Mucosa of rectum (tissue), 2 donors: ENCODE data around the gene OR9A2.

Experiments used
- H3K27ac ChIP-seq, 2 donors: one replicate each; pipeline ENCODE4 v1.7.0; 2013; ENCODE audit warnings: inconsistent platforms in 2 of 2, low read depth in 2 of 2, low read length in 2 of 2
- H3K27me3 ChIP-seq, 2 donors: one replicate each; pipeline ENCODE4 v1.7.0; 2013; ENCODE audit warnings: low read length in 2 of 2; ENCODE audit not compliant: control insufficient read depth in 2 of 2, insufficient read depth in 2 of 2
- H3K36me3 ChIP-seq, 2 donors: one replicate each; pipeline ENCODE4 v1.7.0; 2013; ENCODE audit warnings: low read length in 2 of 2; ENCODE audit not compliant: control insufficient read depth in 2 of 2, insufficient read depth in 2 of 2
- H3K4me1 ChIP-seq, 2 donors: one replicate each; pipeline ENCODE4 v1.7.0; 2013; ENCODE audit warnings: low read length in 2 of 2, mild to moderate bottlenecking in 1 of 2; ENCODE audit not compliant: control insufficient read depth in 2 of 2, insufficient read depth in 2 of 2
- H3K4me3 ChIP-seq, 2 donors: one replicate each; pipeline ENCODE4 v1.7.0; 2013; ENCODE audit warnings: low read length in 2 of 2
- H3K9ac ChIP-seq, 2 donors: one replicate each; pipeline ENCODE4 v1.7.0; 2013; ENCODE audit warnings: low read length in 2 of 2, low read depth in 1 of 2, mild to moderate bottlenecking in 1 of 2
- H3K9me3 ChIP-seq, 2 donors: one replicate each; pipeline ENCODE4 v1.7.0; 2013; ENCODE audit warnings: low read length in 2 of 2; ENCODE audit not compliant: control insufficient read depth in 2 of 2
- donor health status: healthy.
- donor health status: Normal muscosa, but diverticular disease.

The OR9A2 gene

DNA sequence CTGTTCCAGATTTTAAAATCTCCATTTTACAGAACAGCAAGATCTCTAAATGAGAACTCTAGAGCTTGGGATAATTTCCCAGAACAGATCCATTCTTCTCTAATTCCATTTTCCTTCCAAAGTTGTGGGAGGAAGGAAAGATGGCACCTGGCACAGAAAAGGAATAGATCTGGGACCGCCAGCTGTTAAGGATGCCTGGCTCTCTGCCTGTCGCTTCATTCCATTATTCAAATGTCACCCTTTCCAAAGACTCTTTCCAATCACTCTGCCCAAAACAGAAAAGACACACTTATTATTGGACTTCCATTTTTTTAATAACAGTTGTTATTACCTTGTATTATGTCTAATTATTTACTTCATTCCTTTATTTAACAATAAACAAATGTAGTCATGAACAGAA is 751 bp upstream of the OR9A2 start:
- H3K36me3 ChIP-seq: no peaks in the 10 kb centered on the region
- no peak overlapping the region for H3K4me3 ChIP-seq
- no peaks in the 10 kb centered on the region for H3K9me3 ChIP-seq
- H3K27ac ChIP-seq: no peak overlapping the region
- H3K9ac ChIP-seq: no peak overlapping the region
- H3K4me1 ChIP-seq: no peaks in the 10 kb centered on the region
- no peaks in the 10 kb centered on the region for H3K27me3 ChIP-seq

DNA sequence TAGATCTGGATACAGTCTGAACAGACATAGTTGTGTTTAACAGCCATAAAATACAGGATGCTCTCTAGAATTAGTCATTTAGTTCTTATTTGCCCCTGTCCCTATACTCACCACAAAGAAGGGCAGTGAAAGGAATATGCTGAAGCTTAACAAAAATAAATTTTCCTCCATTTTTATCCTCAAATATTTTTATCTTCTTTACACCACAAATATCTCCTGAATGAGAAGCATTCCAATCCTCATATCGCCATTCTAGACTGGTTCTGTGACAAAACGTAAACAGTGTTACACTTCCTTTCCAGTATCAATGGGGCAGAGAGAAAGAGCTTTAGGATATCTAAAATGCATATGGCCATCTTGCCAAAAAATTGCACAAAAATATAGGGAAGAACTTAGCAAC is 1.6 kb downstream of the OR9A2 start:
- H3K4me1 ChIP-seq: no peaks in the 10 kb centered on the region
- no peak overlapping the region for H3K4me3 ChIP-seq
- no peak overlapping the region for H3K27ac ChIP-seq
- no peaks in the 10 kb centered on the region for H3K9me3 ChIP-seq
- no peak overlapping the region for H3K9ac ChIP-seq
- no peaks in the 10 kb centered on the region for H3K36me3 ChIP-seq
- no peaks in the 10 kb centered on the region for H3K27me3 ChIP-seq

GRCh38 chr7:143023047-143023446 is 3.9 kb downstream of the OR9A2 start:
- H3K9me3 ChIP-seq: no peaks in the 10 kb centered on the region
- no peaks in the 10 kb centered on the region for H3K4me1 ChIP-seq
- no peaks in the 10 kb centered on the region for H3K27me3 ChIP-seq
- H3K36me3 ChIP-seq: no peaks in the 10 kb centered on the region
- H3K9ac ChIP-seq: no peak overlapping the region
- H3K27ac ChIP-seq: no peak overlapping the region
- no peak overlapping the region for H3K4me3 ChIP-seq

GRCh38 chr7:143018931-143019330 is 8.0 kb downstream of the OR9A2 start:
- Histone ChIP-seq H3K9ac (no peak overlapping the region), H3K4me3 (no peak overlapping the region), H3K27me3 (no peaks in the 10 kb centered on the region), H3K27ac (no peak overlapping the region), H3K9me3 (no peaks in the 10 kb centered on the region), H3K4me1 (no peaks in the 10 kb centered on the region), H3K36me3 (no peaks in the 10 kb centered on the region)

DNA sequence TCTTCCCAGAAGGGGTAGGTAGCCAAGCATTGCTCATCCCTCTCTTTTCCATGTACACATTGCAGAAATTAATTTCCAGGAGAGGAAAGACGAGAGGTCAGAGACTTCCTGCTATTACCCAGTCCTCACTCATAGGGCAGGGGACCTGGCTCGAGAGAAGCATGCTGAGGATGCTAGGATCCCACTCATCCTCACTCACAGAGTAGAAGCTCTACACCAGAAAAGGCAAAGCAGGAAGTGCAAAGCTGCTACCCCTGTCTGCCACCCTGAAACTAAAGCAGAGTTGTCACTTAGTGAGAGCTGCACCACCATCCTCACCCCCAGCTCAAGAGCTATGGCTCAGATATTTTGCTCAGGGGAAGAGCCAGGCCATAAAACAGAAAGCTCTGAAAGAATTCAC is 9.9 kb downstream of the OR9A2 start:
- no peak overlapping the region for H3K9ac ChIP-seq
- no peaks in the 10 kb centered on the region for H3K9me3 ChIP-seq
- no peak overlapping the region for H3K4me3 ChIP-seq
- no peaks in the 10 kb centered on the region for H3K27me3 ChIP-seq
- H3K36me3 ChIP-seq: no peaks in the 10 kb centered on the region
- H3K4me1 ChIP-seq: no peaks in the 10 kb centered on the region
- no peak overlapping the region for H3K27ac ChIP-seq

GRCh38 chr7:143015926-143016490 is 10.9 kb downstream of the OR9A2 start:
- Histone ChIP-seq H3K4me3 (no peak overlapping the region), H3K9me3 (no peaks in the 10 kb centered on the region), H3K4me1 (no peaks in the 10 kb centered on the region), H3K27me3 (no peaks in the 10 kb centered on the region), H3K27ac (no peak overlapping the region), H3K9ac (no peak overlapping the region), H3K36me3 (no peaks in the 10 kb centered on the region)

DNA sequence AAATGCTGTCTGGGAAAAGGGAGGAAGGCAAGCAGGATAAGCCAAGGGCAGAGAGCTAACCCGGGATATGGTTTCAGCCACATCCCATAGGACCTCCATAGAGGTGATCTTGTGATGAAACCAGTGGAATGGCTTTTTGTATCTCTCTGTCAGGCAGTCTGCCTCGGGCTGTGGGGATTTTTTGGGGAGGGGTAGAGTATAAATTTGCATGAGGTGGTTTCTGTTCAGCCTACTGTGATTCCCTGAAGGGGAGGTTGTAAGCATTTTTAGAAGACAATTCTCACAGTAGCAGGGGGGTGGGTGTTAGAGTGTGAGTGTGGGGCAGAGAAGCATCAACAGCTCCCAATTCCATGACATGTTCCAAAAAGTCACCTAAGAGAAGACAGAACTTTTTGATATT is 11.8 kb downstream of the OR9A2 start:
- Histone ChIP-seq H3K36me3 (no peaks in the 10 kb centered on the region), H3K9ac (no peak overlapping the region), H3K9me3 (no peaks in the 10 kb centered on the region), H3K4me1 (no peaks in the 10 kb centered on the region), H3K4me3 (no peak overlapping the region), H3K27ac (no peak overlapping the region), H3K27me3 (no peaks in the 10 kb centered on the region)

- H3K9ac ChIP-seq: no peak overlapping the region
- no peaks in the 10 kb centered on the region for H3K27me3 ChIP-seq
- H3K36me3 ChIP-seq: no peaks in the 10 kb centered on the region
- H3K4me3 ChIP-seq: no peak overlapping the region
- no peak overlapping the region for H3K27ac ChIP-seq
- no peaks in the 10 kb centered on the region for H3K9me3 ChIP-seq
- no peaks in the 10 kb centered on the region for H3K4me1 ChIP-seq
Observed at GRCh38 chr7:143013893-143014292, 13.0 kb downstream of the OR9A2 start.

GRCh38 chr7:143013473-143013872 is 13.5 kb downstream of the OR9A2 start:
- Histone ChIP-seq H3K9me3 (no peaks in the 10 kb centered on the region), H3K27me3 (no peaks in the 10 kb centered on the region), H3K36me3 (no peaks in the 10 kb centered on the region), H3K4me3 (no peak overlapping the region), H3K4me1 (no peaks in the 10 kb centered on the region), H3K9ac (no peak overlapping the region), H3K27ac (no peak overlapping the region)

DNA sequence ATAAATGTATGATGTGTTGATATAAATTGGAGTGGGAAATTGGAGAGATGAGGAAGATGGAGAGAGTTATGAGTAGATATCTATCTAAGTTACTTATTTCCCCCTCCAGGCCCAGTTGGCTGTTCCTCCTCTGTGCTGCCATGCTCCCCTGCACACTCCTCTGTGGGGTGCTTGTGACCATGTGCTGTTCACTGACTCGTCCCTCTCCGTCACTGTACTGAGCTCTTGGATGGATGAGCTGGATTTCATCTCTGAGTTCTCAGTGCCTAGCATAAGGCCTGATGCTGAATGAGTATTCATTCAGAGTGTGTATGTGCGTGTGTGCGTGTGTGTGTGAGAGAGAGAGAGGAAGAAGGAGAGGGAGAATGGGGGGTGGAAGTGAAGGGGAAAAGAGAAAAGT is 14.5 kb downstream of the OR9A2 start:
- no peak overlapping the region for H3K9ac ChIP-seq
- H3K9me3 ChIP-seq: no peaks in the 10 kb centered on the region
- no peaks in the 10 kb centered on the region for H3K36me3 ChIP-seq
- H3K27ac ChIP-seq: no peak overlapping the region
- no peaks in the 10 kb centered on the region for H3K4me1 ChIP-seq
- H3K27me3 ChIP-seq: no peaks in the 10 kb centered on the region
- H3K4me3 ChIP-seq: no peak overlapping the region

GRCh38 chr7:143012001-143012400 is 14.9 kb downstream of the OR9A2 start:
- Histone ChIP-seq H3K4me3 (no peak overlapping the region), H3K4me1 (no peaks in the 10 kb centered on the region), H3K9ac (no peak overlapping the region), H3K27ac (no peak overlapping the region), H3K27me3 (no peaks in the 10 kb centered on the region), H3K9me3 (no peaks in the 10 kb centered on the region), H3K36me3 (no peaks in the 10 kb centered on the region)
